Muscle layer of duodenum (tissue), 2 donors: Measurements from ENCODE around the gene SPAG17.

Experiments used
- H3K27ac ChIP-seq: one replicate; pipeline ENCODE4 v1.7.0; 2013; ENCODE audit warnings: mild to moderate bottlenecking, low read length
- H3K27me3 ChIP-seq: one replicate; pipeline ENCODE4 v1.7.0; 2013; ENCODE audit warnings: low read depth, mild to moderate bottlenecking, control low read depth, low read length
- H3K36me3 ChIP-seq, 2 donors: one replicate each; pipeline ENCODE4 v1.7.0; 2013; ENCODE audit warnings: low read length in 2 of 2, control low read depth in 1 of 2, mild to moderate bottlenecking in 1 of 2; ENCODE audit not compliant: insufficient read depth in 2 of 2, control insufficient read depth in 1 of 2
- H3K4me1 ChIP-seq, 2 donors: one replicate each; pipeline ENCODE4 v1.7.0; 2013; ENCODE audit warnings: low read length in 2 of 2, mild to moderate bottlenecking in 2 of 2, control low read depth in 1 of 2, moderate library complexity in 1 of 2; ENCODE audit not compliant: insufficient read depth in 2 of 2, control insufficient read depth in 1 of 2
- H3K4me3 ChIP-seq, 2 donors: one replicate each; pipeline ENCODE4 v1.7.0; 2013; ENCODE audit warnings: low read length in 2 of 2, low read depth in 1 of 2, mild to moderate bottlenecking in 1 of 2
- H3K9me3 ChIP-seq, 2 donors: one replicate each; pipeline ENCODE4 v1.7.0; 2013; ENCODE audit warnings: low read length in 2 of 2, control low read depth in 1 of 2, mild to moderate bottlenecking in 1 of 2; ENCODE audit not compliant: control insufficient read depth in 1 of 2
- donor health status: healthy.

SPAG17 gene

GRCh38 chr1:118204105-118204504 is 19.1 kb upstream of the SPAG17 start:
- Histone ChIP-seq H3K4me3 (no peak overlapping the region), H3K9me3 (no peaks in the 10 kb centered on the region), H3K4me1 (no peaks in the 10 kb centered on the region), H3K27me3 (no peaks in the 10 kb centered on the region), H3K36me3 (no peaks in the 10 kb centered on the region), H3K27ac (no peak overlapping the region)

DNA sequence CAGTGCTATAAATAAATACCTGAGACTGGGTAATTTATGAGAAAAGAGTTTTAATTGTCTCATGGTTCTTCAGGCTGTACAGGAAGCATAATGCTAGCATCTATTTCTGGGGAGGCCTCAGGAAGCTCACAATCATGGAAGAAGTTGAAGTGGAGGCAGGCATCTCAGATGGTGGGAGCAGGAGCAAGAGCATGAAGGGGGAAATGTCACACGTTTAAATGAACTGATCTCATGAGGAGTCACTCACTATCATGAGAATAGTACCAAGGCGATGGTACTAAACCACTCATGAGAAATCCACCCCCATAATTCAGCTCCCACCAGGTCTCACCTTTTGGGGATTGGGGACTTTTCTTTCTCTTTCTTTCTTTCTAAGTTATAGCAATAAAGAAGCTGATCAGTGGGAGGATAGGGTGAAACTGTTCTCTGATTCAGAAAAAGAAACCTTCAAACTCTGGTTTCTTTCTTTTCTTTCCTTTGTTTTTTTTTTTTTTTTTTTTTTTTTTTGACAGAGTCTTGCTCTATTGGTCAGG is 17.1 kb upstream of the SPAG17 start:
- H3K4me3 ChIP-seq, result no peak overlapping the region
- no peaks in the 10 kb centered on the region for H3K36me3 ChIP-seq
- no peaks in the 10 kb centered on the region for H3K4me1 ChIP-seq
- H3K9me3 ChIP-seq, result no peaks in the 10 kb centered on the region
- no peaks in the 10 kb centered on the region for H3K27me3 ChIP-seq
- H3K27ac ChIP-seq, result no peak overlapping the region

DNA sequence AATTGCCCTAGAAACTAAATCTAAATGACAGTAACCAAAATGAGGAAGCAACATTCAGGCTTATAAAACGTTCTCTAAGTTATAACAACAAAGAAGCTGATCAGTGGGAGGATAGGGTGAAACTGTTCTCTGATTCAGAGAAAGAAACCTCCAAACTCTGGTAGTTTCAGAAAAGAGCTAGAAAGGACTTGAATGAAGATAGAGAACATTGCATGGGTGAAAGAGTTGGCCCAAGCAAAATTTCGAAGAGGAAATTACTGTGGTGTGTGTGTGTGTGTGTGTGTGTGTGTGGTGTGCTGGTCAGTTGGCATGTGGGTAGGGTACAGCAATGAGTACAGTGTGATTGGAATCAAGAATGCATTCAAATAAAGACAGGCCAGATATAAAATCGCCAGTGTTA is 16.5 kb upstream of the SPAG17 start:
- Histone ChIP-seq H3K4me3 (no peak overlapping the region), H3K27ac (no peak overlapping the region), H3K9me3 (no peaks in the 10 kb centered on the region), H3K27me3 (no peaks in the 10 kb centered on the region), H3K4me1 (no peaks in the 10 kb centered on the region), H3K36me3 (no peaks in the 10 kb centered on the region)

DNA sequence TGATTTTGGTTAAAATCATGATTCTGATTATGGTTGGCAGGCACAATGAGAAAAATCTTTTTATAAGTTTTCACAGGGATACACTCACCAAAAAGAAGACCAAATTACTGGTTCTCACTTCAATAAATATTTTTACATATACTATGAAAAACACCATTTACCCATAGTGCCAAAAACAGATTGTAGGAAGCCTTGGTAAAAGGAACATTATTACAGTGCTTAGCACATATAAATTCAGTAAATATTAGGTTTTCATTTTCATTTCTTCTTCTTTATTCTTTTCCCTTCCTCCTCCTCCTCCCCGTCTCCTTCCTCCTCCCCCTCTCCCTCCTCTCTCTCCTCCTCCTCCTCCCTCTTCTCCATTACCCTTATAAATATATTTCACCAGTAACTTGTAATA is 15.8 kb upstream of the SPAG17 start:
- H3K27me3 ChIP-seq, result no peaks in the 10 kb centered on the region
- no peaks in the 10 kb centered on the region for H3K4me1 ChIP-seq
- no peak overlapping the region for H3K27ac ChIP-seq
- no peaks in the 10 kb centered on the region for H3K36me3 ChIP-seq
- no peaks in the 10 kb centered on the region for H3K9me3 ChIP-seq
- no peak overlapping the region for H3K4me3 ChIP-seq

DNA sequence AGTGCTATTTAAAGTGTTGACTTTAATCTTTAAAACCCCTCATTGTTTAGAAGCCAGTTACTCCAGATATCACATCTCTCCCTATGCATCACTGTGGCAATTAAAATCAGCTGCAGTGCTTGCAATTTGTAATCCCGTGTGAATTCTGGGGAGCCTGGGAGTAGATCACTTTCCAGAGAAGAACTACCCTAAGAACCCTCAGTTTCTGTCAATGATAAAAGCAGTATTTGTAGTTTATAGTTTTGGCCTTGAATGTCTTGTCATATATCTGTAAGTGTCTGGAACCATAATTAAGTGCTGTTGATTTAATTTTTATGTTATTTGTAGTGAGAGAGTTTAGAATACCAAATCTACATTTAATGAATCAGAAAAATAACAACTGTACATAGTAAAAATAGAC is 5.5 kb upstream of the SPAG17 start:
- no peaks in the 10 kb centered on the region for H3K36me3 ChIP-seq
- H3K4me1 ChIP-seq, result peaks cover 0 to 1% of the 10 kb centered on the region in 2 donors
- H3K27me3 ChIP-seq, result no peaks in the 10 kb centered on the region
- H3K4me3 ChIP-seq, result no peak overlapping the region
- H3K9me3 ChIP-seq, result peaks cover 0 to 6% of the 10 kb centered on the region in 2 donors
- H3K27ac ChIP-seq, result no peak overlapping the region

GRCh38 chr1:118189564-118189963 is 4.5 kb upstream of the SPAG17 start:
- peaks cover 0 to 6% of the 10 kb centered on the region in 2 donors for H3K9me3 ChIP-seq
- H3K27ac ChIP-seq, result no peak overlapping the region

DNA sequence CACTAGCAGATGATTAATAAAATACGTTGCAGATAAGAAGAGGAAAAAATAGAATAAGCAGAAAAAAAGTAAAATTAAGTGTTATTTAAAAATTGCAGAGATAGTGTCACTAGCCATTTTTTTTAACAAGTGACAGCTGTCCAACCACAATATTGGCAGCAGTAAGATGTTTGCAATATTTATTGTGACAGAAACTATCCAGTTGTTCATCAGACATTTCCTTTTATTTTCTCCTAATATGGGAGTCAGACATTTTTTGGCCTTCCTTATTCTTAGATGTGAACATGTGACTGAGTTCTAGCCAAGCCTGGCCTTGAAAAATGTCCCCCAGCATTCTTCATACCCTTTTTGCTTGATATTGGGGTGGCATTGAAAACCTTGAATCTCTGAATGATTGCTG is 3.4 kb upstream of the SPAG17 start:
- Histone ChIP-seq H3K4me3 (no peak overlapping the region), H3K36me3 (no peaks in the 10 kb centered on the region), H3K4me1 (peaks cover 0 to 5% of the 10 kb centered on the region in 2 donors), H3K27ac (no peak overlapping the region), H3K27me3 (no peaks in the 10 kb centered on the region), H3K9me3 (peaks cover 0 to 6% of the 10 kb centered on the region in 2 donors)

More at GRCh38 chr1:118189564-118189963, 4.5 kb upstream of the SPAG17 start:
- H3K4me1 ChIP-seq, result peaks cover 0 to 5% of the 10 kb centered on the region in 2 donors
- no peaks in the 10 kb centered on the region for H3K27me3 ChIP-seq
- H3K4me3 ChIP-seq, result no peak overlapping the region
- H3K36me3 ChIP-seq, result no peaks in the 10 kb centered on the region

GRCh38 chr1:118186026-118186425 is 998 bp upstream of the SPAG17 start:
- H3K27ac ChIP-seq, result no peak overlapping the region
- H3K4me1 ChIP-seq, result peaks cover 0 to 5% of the 10 kb centered on the region in 2 donors

DNA sequence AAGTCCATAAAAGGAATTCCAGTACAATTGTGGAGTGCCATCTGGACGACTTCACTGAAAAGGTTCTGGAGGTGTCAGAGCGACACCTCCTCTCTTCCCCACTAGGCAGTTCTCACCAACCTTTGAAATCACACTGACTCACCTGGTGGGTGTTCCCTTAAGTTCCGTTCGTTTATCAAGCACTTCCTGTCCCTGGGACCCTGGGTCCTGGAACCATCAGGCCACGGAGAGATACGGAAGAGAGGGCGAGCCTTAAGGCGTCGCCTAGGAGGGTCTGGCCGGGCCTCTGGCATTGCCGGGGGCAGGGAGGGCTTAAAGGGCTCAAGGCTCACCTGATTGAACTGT is 317 bp downstream of the SPAG17 start:
- Histone ChIP-seq H3K27ac (no peak overlapping the region), H3K27me3 (no peaks in the 10 kb centered on the region), H3K4me3 (peak overlapping the region; percentile 51 to 63), H3K4me1 (peaks cover 0 to 5% of the 10 kb centered on the region in 2 donors), H3K9me3 (no peaks in the 10 kb centered on the region), H3K36me3 (no peaks in the 10 kb centered on the region)

More at GRCh38 chr1:118186026-118186425, 998 bp upstream of the SPAG17 start:
- Histone ChIP-seq H3K4me3 (no peak overlapping the region), H3K27me3 (no peaks in the 10 kb centered on the region), H3K9me3 (no peaks in the 10 kb centered on the region), H3K36me3 (no peaks in the 10 kb centered on the region)

DNA sequence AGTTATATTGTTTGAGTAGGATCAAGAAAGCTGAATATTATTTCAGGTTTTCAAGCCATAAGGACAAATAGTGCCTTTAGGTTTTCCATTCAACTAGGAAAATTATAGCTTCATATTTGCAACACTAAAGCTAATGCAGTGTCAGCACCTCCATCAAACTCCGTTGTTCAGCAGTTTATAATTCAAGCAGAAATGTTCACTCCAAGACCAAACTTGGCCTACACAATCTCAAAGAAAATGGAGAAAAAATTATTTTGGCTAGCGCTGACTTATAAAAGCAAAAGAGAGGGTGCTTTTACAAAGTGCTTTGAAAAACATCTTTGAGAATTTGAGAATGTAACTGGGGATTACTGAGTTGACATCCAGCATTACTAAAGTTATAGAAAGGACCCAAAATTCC is 1.4 kb downstream of the SPAG17 start:
- no peak overlapping the region for H3K27ac ChIP-seq
- H3K9me3 ChIP-seq, result no peaks in the 10 kb centered on the region
- peaks cover 0 to 5% of the 10 kb centered on the region in 2 donors for H3K4me1 ChIP-seq
- no peak overlapping the region for H3K4me3 ChIP-seq
- H3K36me3 ChIP-seq, result no peaks in the 10 kb centered on the region
- no peaks in the 10 kb centered on the region for H3K27me3 ChIP-seq

DNA sequence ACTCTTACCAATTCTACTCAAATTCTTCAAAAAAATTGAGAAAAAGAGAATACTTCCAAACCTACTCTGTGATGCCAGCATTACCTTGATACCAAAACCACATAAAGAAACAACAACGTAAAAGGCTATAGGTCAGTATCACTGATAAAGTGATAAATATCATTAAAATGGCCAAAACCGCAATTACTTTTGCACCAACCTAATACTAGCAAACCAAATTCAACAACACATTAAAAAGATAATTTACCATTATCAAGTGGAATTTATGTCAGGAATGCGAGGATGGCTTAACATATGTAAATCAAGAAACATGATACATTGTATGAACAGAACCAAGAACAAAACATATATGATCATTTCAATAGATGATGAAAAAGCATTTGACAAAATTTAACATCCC is 7.0 kb downstream of the SPAG17 start:
- Histone ChIP-seq H3K27ac (no peak overlapping the region), H3K4me3 (no peak overlapping the region), H3K36me3 (no peaks in the 10 kb centered on the region), H3K27me3 (no peaks in the 10 kb centered on the region), H3K9me3 (peaks cover 0 to 3% of the 10 kb centered on the region in 2 donors), H3K4me1 (no peaks in the 10 kb centered on the region)

GRCh38 chr1:118169016-118169415 is 16.0 kb downstream of the SPAG17 start:
- H3K4me1 ChIP-seq, result no peaks in the 10 kb centered on the region
- H3K27me3 ChIP-seq, result no peaks in the 10 kb centered on the region
- no peaks in the 10 kb centered on the region for H3K9me3 ChIP-seq
- no peak overlapping the region for H3K27ac ChIP-seq
- H3K36me3 ChIP-seq, result no peaks in the 10 kb centered on the region
- H3K4me3 ChIP-seq, result no peak overlapping the region
